ENCODE data around the gene MMP24OS. TPM values are rescaled to one million over a fixed set of nuclear protein-coding genes. Genes with fewer than 3 reads are reported as not detected.

Gene MMP24OS
- total RNA-seq, 4 donors from 2014 or later, result 8.8 to 67.8 (median 18.1) TPM

DNA sequence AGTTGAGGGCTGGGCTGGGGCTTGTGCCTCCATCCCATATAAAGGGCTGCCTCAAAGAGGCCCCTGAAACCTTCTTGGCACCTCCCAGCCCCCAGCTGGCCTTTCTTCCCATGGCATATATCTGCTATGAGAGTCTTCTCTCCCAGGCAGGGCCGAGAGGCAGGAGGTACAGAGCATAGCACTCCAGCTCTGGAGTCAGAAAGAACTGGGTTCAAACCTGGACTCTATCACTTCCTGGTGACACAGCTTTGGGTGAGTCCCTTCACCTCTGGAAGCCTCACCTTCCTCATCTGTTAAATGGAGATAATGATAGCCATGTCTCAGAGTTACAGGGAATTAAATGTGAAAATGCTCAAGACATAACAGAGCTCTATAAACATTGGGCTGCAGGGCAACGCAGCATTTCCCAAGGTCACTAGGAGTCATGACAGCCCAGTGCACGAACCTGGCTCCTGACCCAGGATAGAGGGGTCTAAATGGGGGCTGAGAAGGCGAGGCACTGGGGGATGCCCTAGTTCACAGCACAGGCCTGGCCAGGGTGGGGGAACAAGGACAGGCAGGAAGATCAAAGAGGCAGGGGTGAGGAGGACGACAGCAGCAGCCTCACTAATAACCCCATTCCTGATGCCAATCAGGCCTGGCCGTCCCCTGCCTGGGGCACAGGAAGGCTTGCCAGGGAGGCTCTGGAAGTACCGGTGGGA, 12.4 kb upstream of the MMP24OS start:
- Histone ChIP-seq H3K4me1 (no peaks in the 10 kb centered on the region), H3K36me3 (no peaks in the 10 kb centered on the region), H3K4me3 (no peak overlapping the region), H3K27me3 (no peaks in the 10 kb centered on the region), H3K27ac (no peak overlapping the region), H3K9me3 (no peaks in the 10 kb centered on the region)
- intact Hi-C loops (cut with DNase I; ENCODE audit: low total_unique reads), result no loop called here
- no peak for DNase-seq
- TF ChIP-seq, protein P1, sequence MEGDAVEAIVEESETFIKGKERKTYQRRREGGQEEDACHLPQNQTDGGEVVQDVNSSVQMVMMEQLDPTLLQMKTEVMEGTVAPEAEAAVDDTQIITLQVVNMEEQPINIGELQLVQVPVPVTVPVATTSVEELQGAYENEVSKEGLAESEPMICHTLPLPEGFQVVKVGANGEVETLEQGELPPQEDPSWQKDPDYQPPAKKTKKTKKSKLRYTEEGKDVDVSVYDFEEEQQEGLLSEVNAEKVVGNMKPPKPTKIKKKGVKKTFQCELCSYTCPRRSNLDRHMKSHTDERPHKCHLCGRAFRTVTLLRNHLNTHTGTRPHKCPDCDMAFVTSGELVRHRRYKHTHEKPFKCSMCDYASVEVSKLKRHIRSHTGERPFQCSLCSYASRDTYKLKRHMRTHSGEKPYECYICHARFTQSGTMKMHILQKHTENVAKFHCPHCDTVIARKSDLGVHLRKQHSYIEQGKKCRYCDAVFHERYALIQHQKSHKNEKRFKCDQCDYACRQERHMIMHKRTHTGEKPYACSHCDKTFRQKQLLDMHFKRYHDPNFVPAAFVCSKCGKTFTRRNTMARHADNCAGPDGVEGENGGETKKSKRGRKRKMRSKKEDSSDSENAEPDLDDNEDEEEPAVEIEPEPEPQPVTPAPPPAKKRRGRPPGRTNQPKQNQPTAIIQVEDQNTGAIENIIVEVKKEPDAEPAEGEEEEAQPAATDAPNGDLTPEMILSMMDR (IDR thresholded peaks at IDR 0.05), result no peak

DNA sequence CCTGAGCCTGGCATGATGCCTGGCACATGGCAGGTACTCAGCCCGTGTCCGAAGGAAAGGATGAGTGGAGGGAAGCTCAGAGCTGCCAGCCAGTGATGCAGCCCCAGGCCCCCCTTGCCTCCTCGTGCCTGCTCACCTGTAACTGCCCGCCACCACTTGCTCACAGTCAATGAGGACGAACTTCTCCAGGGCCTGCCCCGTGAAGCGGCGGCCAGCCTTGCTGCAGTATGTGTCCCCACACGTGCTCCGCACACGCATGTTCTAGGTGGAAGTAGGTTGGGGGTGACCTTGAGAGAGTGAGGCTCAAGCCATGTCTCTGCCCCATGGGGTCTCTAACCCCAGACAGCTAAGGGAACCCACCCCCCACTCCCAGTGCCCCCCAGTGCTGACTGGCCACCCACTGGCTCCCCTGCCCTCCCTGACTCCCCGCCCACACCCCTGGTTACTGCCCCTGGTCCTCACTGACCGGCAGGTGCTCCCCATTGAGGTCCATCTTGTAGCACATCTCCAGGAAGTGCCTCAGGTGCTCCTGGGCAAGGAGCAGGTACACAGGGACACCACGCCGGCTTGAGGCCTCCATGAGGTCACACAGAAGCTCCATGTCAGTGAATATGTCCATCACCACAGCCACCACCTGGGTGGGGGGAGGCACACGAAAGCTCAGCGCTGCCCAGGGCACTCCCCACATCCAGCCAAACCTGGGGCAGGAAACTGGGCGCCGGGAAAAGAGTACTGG, 10.6 kb upstream of the MMP24OS start:
- Histone ChIP-seq H3K36me3 (no peaks in the 10 kb centered on the region), H3K4me1 (peaks cover 2 to 5% of the 10 kb centered on the region in 2 donors), H3K9me3 (no peaks in the 10 kb centered on the region), H3K27me3 (no peaks in the 10 kb centered on the region), H3K27ac (no peak overlapping the region), H3K4me3 (no peak overlapping the region)
- no peak for DNase-seq
- intact Hi-C loops (cut with DNase I; ENCODE audit: low total_unique reads), result no loop called here
- no peak for TF ChIP-seq POLR2A (IDR thresholded peaks at IDR 0.05)
- TF ChIP-seq, protein P1 (IDR thresholded peaks at IDR 0.05), result no peak

DNA sequence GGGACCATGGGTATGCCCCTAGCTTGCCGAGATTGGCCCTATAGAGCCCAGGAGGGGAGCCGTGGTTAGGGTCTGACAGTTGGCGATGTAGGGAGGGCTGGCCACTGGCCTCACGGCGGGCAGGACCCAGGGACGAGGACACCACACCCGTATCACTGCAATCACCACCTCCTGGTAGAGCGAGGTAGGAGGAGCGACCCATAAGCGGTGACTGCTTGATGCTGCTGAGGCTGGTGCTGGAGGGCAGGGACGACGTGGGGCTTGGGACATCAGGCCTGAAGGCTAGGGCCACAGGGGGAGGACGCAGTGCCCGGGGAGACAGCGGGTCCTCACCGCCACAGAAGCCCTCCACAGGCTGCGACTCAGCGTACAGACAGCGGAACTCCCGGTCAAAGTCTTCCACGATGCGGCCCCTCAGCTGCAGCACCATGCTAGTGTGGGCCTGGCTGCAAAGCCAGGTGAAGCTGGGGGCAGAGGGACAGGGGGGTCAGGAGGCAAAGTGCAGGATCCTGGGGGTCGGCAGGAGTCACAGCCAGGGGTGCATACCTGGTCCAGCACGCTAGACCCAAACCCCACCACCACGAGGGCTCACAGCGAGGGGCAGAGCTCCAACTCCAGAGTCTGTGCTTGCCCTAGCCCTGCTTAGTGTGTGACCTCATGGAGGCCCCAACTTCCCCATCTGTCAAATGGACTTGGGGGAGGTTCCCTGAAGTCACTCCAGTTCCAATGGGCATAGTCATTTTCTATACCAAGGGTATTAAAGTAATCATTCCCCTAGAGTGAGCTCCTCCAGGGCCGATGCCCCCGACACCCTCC, 9.8 kb upstream of the MMP24OS start:
- TF ChIP-seq, protein P1 (IDR thresholded peaks at IDR 0.05), result no peak
- no peak for TF ChIP-seq POLR2A (IDR thresholded peaks at IDR 0.05)
- Histone ChIP-seq H3K9me3 (no peaks in the 10 kb centered on the region), H3K27me3 (no peaks in the 10 kb centered on the region), H3K4me3 (no peak overlapping the region), H3K27ac (no peak overlapping the region), H3K4me1 (peaks cover 7 to 9% of the 10 kb centered on the region in 2 donors), H3K36me3 (no peaks in the 10 kb centered on the region)
- no peak for DNase-seq
- intact Hi-C loops (cut with DNase I; ENCODE audit: low total_unique reads), result no loop called here

DNA sequence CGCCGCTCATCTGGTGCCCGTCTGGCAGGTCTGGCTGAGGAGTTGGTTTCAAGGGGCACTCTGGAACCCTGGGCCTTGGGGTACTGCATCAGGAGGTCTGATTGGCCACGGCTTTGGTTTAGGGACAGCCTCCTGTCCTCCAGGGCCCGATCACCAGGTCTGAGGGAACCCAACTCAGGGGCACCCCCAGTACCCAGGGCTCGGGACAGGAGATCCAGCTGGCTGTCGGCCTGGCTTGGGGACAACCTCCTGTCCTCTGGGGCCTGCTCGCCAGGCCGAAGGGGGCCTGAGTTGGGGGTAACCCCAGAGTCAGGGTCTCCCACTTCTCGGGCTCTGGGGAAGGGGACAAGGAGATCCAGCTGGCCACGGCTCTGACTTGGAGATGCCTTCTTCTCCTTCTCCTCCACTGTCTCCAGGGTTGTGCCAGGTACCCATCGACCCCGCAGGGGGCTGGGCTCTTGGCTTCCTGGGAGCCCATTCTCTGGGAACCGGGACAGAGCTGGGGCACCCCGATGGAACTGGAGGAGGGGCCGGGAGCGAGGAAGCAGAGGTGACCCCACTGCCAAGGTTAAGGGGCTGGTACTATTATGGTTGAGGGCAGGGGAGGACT, 9.1 kb upstream of the MMP24OS start:
- TF ChIP-seq, protein P1 (IDR thresholded peaks at IDR 0.05), result no peak
- no peak for TF ChIP-seq POLR2A (IDR thresholded peaks at IDR 0.05)
- no peak overlapping the region for H3K27ac ChIP-seq
- H3K36me3 ChIP-seq, result no peaks in the 10 kb centered on the region
- DNase-seq, result no peak
- H3K4me3 ChIP-seq, result no peak overlapping the region
- H3K27me3 ChIP-seq, result no peaks in the 10 kb centered on the region
- intact Hi-C loops (cut with DNase I; ENCODE audit: low total_unique reads), result no loop called here
- peaks cover 7 to 9% of the 10 kb centered on the region in 2 donors for H3K4me1 ChIP-seq
- H3K9me3 ChIP-seq, result no peaks in the 10 kb centered on the region
